ENCODE data around the gene EXOC7.

The EXOC7 gene

DNA sequence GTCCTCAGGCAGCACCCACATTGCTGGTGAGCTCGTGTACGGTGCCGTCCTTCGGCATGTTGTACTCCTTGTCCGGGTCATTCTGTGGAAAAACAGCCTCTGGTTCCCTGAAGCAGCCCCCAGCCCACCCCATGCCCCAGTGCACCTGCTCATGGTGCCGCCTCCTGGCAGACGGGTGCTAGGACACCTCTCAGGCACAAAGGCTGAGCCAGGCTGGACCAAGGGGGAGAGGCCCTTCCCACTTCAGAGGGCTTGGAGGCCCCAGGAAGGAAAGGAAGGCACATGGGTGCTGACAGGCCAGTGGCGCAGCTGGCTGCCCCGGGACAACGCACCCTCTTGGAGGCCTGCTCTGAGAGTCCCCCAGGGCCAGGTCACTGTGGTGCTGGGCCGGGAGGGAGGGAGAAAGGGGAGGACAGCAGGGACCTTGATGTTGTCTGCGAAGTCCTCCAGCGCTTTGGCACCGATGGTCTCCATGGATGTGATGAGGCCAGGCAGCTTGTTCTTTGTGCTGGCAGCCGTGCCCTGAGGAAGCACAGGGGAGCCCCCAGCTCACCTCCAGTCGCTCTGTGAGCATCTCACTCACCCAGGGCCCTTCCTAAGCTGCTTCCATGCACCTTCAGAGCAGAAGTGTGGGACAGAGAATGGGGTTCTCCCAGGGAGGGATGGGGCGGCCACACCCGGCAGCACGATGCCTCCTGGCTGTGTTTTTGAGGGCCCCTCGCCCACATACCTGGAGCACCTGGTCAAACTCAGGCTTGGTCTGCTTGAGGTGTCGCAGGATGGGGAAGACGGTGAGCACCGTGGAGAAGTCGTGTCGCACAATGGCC lies 15.3 kb downstream of the EXOC7 start:
- Histone ChIP-seq H3K27me3 (ENCODE audit: insufficient read depth, low read length) (no peaks in the 10 kb centered on the region), H3K9me3 (ENCODE audit: insufficient read depth, low read depth, low read length) (no peaks in the 10 kb centered on the region), H3K4me3 (ENCODE audit: low read length) (no peak overlapping the region), H3K4me1 (ENCODE audit: insufficient read depth, low read length) (no peaks in the 10 kb centered on the region), H3K27ac (ENCODE audit: low read length) (no peak overlapping the region), H3K9ac (ENCODE audit: low read depth, low read length) (no peak overlapping the region), H3K36me3 (ENCODE audit: insufficient read depth, low read depth, low read length) (peaks cover 91% of the 10 kb centered on the region)

- Histone ChIP-seq H3K27me3 (ENCODE audit: insufficient read depth, low read length) (no peaks in the 10 kb centered on the region), H3K27ac (ENCODE audit: low read length) (no peak overlapping the region), H3K36me3 (ENCODE audit: insufficient read depth, low read depth, low read length) (peaks cover 89% of the 10 kb centered on the region), H3K9me3 (ENCODE audit: insufficient read depth, low read depth, low read length) (no peaks in the 10 kb centered on the region), H3K4me1 (ENCODE audit: insufficient read depth, low read length) (no peaks in the 10 kb centered on the region), H3K9ac (ENCODE audit: low read depth, low read length) (no peak overlapping the region), H3K4me3 (ENCODE audit: low read length) (no peak overlapping the region)
Measured at GRCh38 chr17:76087531-76087930, 16.1 kb downstream of the EXOC7 start.

DNA sequence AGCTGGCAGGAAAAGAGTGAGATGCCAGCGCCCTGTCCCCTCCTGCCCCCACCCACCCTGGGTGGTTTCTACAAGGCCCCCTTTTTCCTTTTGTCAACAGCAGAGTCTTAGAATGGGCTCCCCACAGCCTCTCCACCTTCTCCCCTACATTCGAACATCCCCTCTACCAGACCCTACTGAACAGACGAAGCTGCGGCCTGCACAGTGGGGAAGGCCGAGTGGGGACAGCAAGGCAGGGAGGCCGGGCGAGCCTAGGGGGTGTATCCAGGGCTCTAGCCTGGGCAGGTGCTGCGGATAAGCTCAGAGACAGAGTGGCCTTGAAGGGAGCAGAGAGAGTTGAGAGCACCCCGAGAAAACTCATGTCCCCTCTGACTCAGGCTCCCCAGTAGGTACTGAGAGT lies 17.2 kb downstream of the EXOC7 start:
- Histone ChIP-seq H3K9me3 (ENCODE audit: insufficient read depth, low read depth, low read length) (no peaks in the 10 kb centered on the region), H3K4me3 (ENCODE audit: low read length) (no peak overlapping the region), H3K36me3 (ENCODE audit: insufficient read depth, low read depth, low read length) (peaks cover 80% of the 10 kb centered on the region), H3K27ac (ENCODE audit: low read length) (no peak overlapping the region), H3K4me1 (ENCODE audit: insufficient read depth, low read length) (no peaks in the 10 kb centered on the region), H3K9ac (ENCODE audit: low read depth, low read length) (no peak overlapping the region), H3K27me3 (ENCODE audit: insufficient read depth, low read length) (no peaks in the 10 kb centered on the region)

GRCh38 chr17:76085731-76086366 lies 17.7 kb downstream of the EXOC7 start:
- no peak overlapping the region for H3K27ac ChIP-seq (ENCODE audit: low read length)
- H3K9ac ChIP-seq (ENCODE audit: low read depth, low read length) = no peak overlapping the region
- peaks cover 75% of the 10 kb centered on the region for H3K36me3 ChIP-seq (ENCODE audit: insufficient read depth, low read depth, low read length)
- H3K4me3 ChIP-seq (ENCODE audit: low read length) = no peak overlapping the region
- no peaks in the 10 kb centered on the region for H3K9me3 ChIP-seq (ENCODE audit: insufficient read depth, low read depth, low read length)
- no peaks in the 10 kb centered on the region; the same call in 1 of the 2 replicates for H3K4me1 ChIP-seq (ENCODE audit: insufficient read depth, low read length)
- peaks cover 2% of the 10 kb centered on the region; the same call in 1 of the 2 replicates for H3K27me3 ChIP-seq (ENCODE audit: insufficient read depth, low read length)

GRCh38 chr17:76085066-76085730 lies 18.4 kb downstream of the EXOC7 start:
- Histone ChIP-seq H3K4me3 (ENCODE audit: low read length) (no peak overlapping the region), H3K36me3 (ENCODE audit: insufficient read depth, low read depth, low read length) (peaks cover 70% of the 10 kb centered on the region)

GRCh38 chr17:76083536-76084182 lies 19.9 kb downstream of the EXOC7 start:
- Histone ChIP-seq H3K4me1 (ENCODE audit: insufficient read depth, low read length) (peaks cover 4% of the 10 kb centered on the region; the same call in 1 of the 2 replicates), H3K4me3 (ENCODE audit: low read length) (no peak overlapping the region), H3K27me3 (ENCODE audit: insufficient read depth, low read length) (peaks cover 24% of the 10 kb centered on the region), H3K27ac (ENCODE audit: low read length) (no peak overlapping the region), H3K36me3 (ENCODE audit: insufficient read depth, low read depth, low read length) (peaks cover 55% of the 10 kb centered on the region), H3K9me3 (ENCODE audit: insufficient read depth, low read depth, low read length) (no peaks in the 10 kb centered on the region), H3K9ac (ENCODE audit: low read depth, low read length) (no peak overlapping the region)

More at GRCh38 chr17:76085066-76085730, 18.4 kb downstream of the EXOC7 start:
- H3K27me3 ChIP-seq (ENCODE audit: insufficient read depth, low read length) = peaks cover 8% of the 10 kb centered on the region; the same call in 1 of the 2 replicates
- no peaks in the 10 kb centered on the region for H3K9me3 ChIP-seq (ENCODE audit: insufficient read depth, low read depth, low read length)
- no peak overlapping the region for H3K27ac ChIP-seq (ENCODE audit: low read length)
- no peak overlapping the region for H3K9ac ChIP-seq (ENCODE audit: low read depth, low read length)
- no peaks in the 10 kb centered on the region; the same call in 1 of the 2 replicates for H3K4me1 ChIP-seq (ENCODE audit: insufficient read depth, low read length)

DNA sequence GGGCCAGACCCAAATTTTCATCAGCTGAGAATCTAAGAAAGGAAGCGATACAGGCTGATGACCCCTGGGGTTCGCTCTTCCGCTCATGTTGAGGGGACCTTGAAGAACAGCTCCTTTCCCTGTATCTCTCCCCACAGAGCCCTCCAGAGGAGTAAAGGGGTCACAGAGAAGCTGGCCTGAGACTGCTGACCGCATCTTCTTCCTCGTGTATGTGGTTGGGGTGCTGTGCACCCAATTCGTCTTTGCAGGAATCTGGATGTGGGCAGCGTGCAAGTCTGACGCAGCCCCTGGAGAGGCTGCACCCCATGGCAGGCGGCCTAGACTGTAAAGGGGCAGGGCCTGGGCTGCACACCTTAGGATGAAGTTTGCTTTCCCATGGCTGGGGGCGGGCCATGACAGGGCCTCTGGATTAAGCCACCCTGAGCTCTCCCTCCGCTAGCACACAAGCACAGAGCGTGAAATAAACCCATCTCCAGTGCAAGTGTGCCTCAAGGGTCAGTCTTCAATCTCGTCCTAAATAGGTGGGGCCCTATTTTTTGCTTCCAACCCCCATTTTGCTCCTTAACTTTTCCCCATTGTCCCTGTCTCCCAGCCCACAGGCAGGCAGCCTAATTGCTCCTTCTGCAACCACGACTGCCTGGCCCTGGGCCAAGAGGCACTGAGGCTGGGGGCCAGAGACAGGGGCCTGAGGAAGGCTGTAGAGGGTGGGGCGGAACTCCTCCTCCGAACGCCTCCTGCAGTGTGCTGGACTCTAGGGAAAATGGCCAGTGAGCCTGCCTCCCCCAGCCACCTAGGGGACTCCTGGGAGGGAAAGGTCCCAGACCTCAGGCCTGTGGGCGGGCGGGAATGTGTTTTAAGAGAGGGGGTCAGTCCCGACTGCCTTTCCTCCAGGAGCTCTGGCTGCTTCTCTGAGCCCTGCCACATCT lies 21.0 kb downstream of the EXOC7 start:
- Histone ChIP-seq H3K36me3 (ENCODE audit: insufficient read depth, low read depth, low read length) (peaks cover 46% of the 10 kb centered on the region), H3K4me3 (ENCODE audit: low read length) (no peak overlapping the region), H3K9ac (ENCODE audit: low read depth, low read length) (no peak overlapping the region), H3K9me3 (ENCODE audit: insufficient read depth, low read depth, low read length) (no peaks in the 10 kb centered on the region), H3K4me1 (ENCODE audit: insufficient read depth, low read length) (peaks cover 4% of the 10 kb centered on the region; the same call in 1 of the 2 replicates), H3K27ac (ENCODE audit: low read length) (no peak overlapping the region), H3K27me3 (ENCODE audit: insufficient read depth, low read length) (peaks cover 34% of the 10 kb centered on the region)

GRCh38 chr17:76081295-76082210 lies 22.0 kb downstream of the EXOC7 start:
- H3K27ac ChIP-seq (ENCODE audit: low read length) = no peak overlapping the region
- H3K9me3 ChIP-seq (ENCODE audit: insufficient read depth, low read depth, low read length) = no peaks in the 10 kb centered on the region
- peaks cover 4% of the 10 kb centered on the region; the same call in 1 of the 2 replicates for H3K4me1 ChIP-seq (ENCODE audit: insufficient read depth, low read length)
- peaks cover 45% of the 10 kb centered on the region for H3K27me3 ChIP-seq (ENCODE audit: insufficient read depth, low read length)
- H3K36me3 ChIP-seq (ENCODE audit: insufficient read depth, low read depth, low read length) = peaks cover 35% of the 10 kb centered on the region
- no peak overlapping the region for H3K9ac ChIP-seq (ENCODE audit: low read depth, low read length)
- H3K4me3 ChIP-seq (ENCODE audit: low read length) = no peak overlapping the region

- peaks cover 52% of the 10 kb centered on the region for H3K27me3 ChIP-seq (ENCODE audit: insufficient read depth, low read length)
- no peaks in the 10 kb centered on the region for H3K9me3 ChIP-seq (ENCODE audit: insufficient read depth, low read depth, low read length)
- peak overlapping the region; percentile 57; the same call in 1 of the 2 replicates for H3K9ac ChIP-seq (ENCODE audit: low read depth, low read length)
- peak overlapping the region; percentile 55; the same call in 1 of the 2 replicates for H3K4me3 ChIP-seq (ENCODE audit: low read length)
- peaks cover 30% of the 10 kb centered on the region for H3K36me3 ChIP-seq (ENCODE audit: insufficient read depth, low read depth, low read length)
- H3K27ac ChIP-seq (ENCODE audit: low read length) = no peak overlapping the region
- H3K4me1 ChIP-seq (ENCODE audit: insufficient read depth, low read length) = peaks cover 7% of the 10 kb centered on the region; the same call in 1 of the 2 replicates
Measured at GRCh38 chr17:76080768-76081287, 22.8 kb downstream of the EXOC7 start.

Measured in iPS-20b (cell line).